ENCODE measurements around the gene RBL1. TPM values are rescaled to one million over a fixed set of nuclear protein-coding genes. Genes with fewer than 3 reads are reported as not detected.
"Not testable (repeated sequence)": the region's sequence is repeated elsewhere in the genome, so short reads cannot be mapped to it uniquely, and the experiment has no call there.

Gene RBL1, protein sequence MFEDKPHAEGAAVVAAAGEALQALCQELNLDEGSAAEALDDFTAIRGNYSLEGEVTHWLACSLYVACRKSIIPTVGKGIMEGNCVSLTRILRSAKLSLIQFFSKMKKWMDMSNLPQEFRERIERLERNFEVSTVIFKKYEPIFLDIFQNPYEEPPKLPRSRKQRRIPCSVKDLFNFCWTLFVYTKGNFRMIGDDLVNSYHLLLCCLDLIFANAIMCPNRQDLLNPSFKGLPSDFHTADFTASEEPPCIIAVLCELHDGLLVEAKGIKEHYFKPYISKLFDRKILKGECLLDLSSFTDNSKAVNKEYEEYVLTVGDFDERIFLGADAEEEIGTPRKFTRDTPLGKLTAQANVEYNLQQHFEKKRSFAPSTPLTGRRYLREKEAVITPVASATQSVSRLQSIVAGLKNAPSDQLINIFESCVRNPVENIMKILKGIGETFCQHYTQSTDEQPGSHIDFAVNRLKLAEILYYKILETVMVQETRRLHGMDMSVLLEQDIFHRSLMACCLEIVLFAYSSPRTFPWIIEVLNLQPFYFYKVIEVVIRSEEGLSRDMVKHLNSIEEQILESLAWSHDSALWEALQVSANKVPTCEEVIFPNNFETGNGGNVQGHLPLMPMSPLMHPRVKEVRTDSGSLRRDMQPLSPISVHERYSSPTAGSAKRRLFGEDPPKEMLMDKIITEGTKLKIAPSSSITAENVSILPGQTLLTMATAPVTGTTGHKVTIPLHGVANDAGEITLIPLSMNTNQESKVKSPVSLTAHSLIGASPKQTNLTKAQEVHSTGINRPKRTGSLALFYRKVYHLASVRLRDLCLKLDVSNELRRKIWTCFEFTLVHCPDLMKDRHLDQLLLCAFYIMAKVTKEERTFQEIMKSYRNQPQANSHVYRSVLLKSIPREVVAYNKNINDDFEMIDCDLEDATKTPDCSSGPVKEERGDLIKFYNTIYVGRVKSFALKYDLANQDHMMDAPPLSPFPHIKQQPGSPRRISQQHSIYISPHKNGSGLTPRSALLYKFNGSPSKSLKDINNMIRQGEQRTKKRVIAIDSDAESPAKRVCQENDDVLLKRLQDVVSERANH
- polyA plus RNA-seq (ENCODE audit: insufficient read length in 4 of 4), result 10 to 100 TPM; 10.6 to 11.6 (median 11.5) TPM

DNA sequence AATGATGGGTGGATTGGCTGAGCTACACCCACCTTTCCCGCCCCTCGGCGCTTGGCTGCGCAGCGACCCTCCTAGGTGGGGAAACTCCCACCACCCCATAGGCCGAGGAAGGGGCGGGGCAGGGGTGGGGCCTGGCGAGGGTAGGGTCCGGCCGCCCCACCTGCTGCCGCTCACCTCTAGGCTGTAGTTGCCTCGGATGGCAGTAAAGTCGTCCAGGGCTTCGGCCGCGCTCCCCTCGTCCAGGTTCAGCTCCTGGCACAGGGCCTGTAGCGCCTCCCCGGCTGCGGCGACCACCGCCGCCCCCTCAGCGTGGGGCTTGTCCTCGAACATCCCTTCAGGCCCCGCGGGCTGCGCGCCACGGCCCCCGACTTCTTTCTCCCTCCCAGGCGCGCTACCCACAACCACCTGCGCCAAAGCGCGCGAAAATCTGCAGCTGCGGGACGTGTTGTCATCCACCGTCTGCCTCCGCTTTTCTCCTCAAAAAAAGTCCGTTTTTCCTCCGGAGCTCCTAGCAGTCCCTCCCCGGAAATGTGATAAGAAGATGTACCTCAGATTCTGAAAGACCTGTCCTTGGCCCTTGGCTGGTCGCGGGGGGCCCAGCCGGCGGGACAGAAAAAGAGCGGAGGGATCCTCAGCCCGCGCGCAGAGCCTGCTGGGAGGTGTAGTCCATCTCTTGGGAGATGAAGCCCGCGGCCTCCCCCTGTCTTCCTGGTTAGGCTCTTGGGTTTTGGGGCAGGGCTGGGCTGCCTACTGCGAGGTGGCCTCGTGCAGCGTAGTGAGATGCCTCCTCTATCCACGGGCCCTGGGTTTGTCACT is at the start of gene RBL1:
TSS of gene RBL1 (minus strand) at position 399 of the 816 bp plus-strand sequence. CDS start at position 330, 69 bp downstream.
- peak; percentile 86 to 96 (median 89) for DNase-seq (ENCODE audit: low read depth in 4 of 4, low spot score in 2 of 4)

DNA sequence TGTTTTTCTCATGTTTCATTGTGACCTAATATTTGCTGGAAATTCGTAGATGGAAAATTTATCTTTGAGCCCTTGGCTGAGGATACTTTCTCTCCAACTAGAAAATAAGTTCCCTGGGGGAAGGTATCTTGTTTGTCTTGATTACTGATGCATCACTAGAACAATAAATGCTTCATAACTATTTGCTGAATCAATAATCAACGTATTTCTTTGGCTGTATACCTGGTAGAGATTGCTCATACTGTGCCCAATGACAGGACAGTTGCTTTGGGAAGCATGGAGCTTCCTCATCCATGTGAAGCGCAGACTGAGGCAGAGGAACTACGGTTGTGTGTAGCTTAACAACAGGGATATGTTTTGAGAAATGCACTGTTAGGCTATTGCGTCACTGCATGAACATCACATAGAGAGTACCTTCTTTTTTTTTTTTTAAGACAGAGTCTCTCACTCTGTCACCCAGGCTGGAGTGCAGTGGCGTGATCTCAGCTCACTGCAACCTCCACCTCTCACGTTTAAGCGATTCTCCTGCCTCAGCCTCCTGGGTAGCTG is 49.1 kb upstream of the RBL1 start:
- no peak for DNase-seq (ENCODE audit: low read depth in 4 of 4, low spot score in 2 of 4)

DNA sequence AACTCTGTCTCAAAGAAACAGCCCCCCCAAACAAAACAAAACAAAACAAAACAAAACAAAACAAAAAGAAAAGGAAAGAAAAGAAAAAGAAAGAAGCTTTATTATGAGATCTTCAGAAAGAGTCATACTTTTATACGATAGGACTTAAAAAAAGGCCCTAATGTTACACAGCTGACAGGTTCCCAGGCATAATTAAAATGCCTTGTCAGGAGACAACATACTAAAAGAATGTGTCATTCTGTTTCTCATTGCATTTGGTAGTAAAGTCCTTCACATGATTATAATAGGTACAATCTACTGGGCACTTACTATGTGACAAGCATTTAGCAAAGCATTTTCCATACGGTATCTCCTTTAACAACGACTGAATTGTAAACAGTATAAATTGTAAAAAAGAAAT is 46.9 kb upstream of the RBL1 start:
- DNase-seq (ENCODE audit: low read depth in 4 of 4, low spot score in 2 of 4), result no peak

DNA sequence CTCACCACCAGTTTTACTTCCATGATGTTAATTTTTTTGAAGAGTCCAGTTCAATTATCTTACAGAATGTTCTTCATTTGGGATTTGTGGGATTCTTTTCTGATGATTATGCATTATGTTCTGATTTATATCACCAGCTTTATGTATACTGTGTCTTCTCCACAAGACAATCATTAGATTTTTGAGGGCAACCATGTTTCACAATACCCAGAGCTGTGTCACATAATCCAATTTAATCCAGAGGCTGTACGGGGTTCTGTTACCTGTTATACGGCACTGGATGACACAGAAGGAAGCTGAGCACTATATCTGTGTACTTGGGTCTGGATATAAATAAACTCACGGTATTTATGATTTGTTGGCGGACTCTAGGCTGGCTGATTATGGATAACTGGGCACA is 41.8 kb upstream of the RBL1 start:
- no peak for DNase-seq (ENCODE audit: low read depth in 4 of 4, low spot score in 2 of 4)

DNA sequence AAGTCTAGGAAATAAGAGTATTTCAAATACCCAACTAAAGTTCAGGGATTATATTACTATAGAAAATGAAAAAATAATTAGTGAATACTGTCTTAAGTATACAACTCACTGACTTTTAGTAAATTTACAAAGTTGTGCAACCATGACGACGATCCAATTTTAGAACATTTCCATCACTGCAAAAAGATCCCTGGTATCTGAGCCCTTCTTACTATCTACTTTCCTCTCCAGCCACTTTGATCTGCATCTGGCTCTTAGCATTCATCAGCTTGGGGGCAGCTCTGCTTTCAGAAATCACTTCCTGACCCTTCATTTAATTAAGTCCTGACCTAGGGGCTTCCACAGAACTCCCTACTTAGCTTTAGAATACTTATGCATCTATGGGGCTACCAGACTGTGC is 38.2 kb upstream of the RBL1 start:
- no peak for DNase-seq (ENCODE audit: low read depth in 4 of 4, low spot score in 2 of 4)

DNA sequence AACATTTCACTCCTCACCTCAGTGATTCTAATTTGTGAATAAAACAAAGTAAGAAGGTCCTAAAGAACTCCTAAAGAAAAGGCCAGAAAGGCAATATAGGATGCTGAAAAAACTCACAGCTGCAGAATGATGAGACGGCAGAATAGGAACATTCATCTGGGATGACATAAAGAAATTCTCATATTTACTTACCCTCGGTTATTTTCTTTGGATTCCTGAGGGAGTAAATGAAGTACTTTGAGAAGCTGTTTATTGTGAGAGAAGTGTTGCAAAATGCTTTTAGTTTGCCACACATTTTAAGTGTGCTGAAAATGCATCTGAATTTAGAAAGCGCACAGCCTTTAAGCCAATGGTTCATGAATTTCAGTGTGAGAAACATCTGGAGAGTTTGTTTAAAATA is 35.7 kb upstream of the RBL1 start:
- DNase-seq (ENCODE audit: low read depth in 4 of 4, low spot score in 2 of 4), result no peak

DNA sequence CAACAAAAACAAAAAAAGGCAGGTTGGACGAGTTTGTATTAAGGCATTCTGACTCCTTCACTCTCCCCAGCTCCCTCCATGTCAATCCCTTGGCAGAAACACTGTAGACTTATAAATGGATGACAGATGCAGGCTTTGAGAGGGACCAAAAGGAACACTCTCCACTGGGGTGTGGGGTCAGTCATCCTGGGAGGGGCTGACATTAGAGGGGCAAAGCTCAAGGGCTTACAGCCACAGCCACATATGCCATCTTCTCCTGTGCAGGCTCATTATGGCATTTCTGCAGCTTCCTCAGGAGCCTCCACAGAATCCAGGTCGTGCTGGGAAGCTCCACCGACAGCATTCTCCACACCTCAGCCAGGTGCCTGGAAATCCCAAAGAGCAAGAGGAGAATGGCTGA is 33.0 kb upstream of the RBL1 start:
- DNase-seq (ENCODE audit: low read depth in 4 of 4, low spot score in 2 of 4), result no peak

DNA sequence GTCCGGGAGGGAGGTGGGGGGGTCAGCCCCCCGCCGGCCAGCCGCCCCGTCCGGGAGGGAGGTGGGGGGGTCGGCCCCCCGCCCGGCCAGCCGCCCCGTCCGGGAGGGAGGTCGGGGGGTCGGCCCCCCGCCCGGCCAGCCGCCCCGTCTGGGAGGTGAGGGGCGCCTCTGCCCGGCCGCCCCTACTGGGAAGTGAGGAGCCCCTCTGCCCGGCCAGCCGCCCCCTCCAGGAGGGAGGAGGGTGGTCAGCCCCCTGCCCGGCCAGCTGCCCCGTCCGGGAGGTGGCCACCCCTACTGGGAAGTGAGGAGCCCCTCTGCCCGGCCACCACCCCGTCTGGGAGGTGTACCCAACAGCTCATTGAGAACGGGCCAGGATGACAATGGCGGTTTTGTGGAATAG is 30.5 kb upstream of the RBL1 start:
- DNase-seq (ENCODE audit: low read depth in 4 of 4, low spot score in 2 of 4), result not testable (repeated sequence)

DNA sequence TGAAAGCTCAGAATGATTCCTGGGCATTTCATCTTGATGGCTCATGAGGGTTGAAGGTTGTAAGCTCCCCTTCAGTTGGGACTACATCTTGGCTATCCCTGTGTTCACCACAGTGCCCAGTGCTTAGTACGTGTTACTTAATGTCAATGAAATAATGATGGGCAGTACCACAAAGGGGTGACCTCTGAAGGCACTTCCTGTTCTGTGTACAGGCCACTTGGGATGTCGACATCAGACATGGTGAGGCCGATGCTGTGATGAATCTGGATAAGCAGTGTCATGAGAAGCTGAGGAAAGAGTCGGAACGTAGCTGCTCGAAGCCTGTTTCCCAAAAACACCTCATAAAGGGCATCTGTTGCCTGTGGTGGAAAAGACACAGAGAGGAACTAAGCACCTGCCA is 27.6 kb upstream of the RBL1 start:
- no peak for DNase-seq (ENCODE audit: low read depth in 4 of 4, low spot score in 2 of 4)

DNA sequence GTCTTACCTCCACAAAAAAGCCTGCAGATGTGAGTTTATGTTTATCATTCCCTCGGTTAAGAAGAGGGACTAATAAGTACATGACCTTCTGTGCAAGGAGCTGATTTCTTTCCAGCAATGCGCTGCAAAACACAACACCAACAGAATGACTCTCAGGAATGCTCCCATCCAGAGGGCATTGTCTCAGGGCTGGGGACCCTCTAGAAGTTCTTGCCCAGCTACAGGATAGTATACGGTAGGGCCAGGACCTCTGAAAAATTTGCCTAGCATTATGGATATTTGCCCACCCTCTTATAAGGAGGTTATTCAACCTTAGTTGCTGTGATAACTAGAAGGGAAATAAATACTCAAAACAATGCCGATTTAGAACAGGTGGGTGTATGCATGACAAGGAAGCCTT is 24.7 kb upstream of the RBL1 start:
- no peak for DNase-seq (ENCODE audit: low read depth in 4 of 4, low spot score in 2 of 4)

DNA sequence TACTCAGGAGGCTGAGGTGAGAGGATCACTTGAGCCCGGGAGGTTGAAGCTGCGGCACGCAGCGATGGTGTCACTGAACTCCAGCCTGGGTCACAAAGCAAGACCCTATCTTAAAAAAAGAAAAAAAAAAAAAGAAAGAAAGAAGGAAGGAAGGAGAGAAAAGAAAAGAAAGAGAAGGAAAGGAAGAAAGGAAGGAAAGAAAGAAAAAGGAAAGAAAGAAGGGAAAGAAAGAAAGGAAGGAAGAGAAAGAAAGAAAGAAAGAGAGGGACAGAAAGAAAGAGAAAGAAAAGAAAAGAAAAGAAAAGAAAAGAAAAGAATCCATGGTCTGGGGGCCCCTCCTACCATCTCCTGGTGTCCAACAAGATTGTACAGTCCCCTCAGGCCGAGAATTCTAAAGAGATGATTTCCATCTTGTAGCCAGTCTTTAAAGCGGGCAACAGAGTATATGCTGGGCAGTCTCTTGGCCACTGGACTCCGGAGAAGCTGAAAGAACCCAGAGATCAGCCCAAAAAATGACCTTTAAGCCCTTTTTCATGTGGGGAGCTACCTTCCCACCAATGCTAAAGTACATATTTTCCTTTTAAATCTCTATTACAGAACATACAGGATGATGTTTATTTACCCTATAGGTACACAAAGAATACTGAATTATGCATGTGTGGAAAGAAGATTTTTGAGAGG is 23.7 kb upstream of the RBL1 start:
- no peak for DNase-seq (ENCODE audit: low read depth in 4 of 4, low spot score in 2 of 4)

DNA sequence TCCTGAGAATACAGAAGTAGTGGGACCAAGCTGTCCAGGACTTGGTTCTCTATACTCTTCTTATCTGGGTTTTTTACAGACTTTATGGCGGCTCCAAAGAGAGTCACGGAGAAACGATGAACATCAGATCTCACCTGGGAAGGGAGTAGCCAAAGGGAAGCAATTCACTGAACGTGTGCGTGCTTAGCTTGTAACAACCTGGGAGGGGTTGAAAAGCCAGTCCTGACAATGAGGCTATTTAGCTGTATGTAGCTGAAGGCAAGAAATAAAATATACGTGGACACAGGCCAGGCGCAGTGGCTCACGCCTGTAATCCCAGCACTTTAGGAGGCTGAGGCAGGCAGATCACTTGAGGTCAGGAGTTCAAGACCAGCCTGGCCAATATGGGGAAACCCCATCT is 18.2 kb upstream of the RBL1 start:
- no peak for DNase-seq (ENCODE audit: low read depth in 4 of 4, low spot score in 2 of 4)

DNA sequence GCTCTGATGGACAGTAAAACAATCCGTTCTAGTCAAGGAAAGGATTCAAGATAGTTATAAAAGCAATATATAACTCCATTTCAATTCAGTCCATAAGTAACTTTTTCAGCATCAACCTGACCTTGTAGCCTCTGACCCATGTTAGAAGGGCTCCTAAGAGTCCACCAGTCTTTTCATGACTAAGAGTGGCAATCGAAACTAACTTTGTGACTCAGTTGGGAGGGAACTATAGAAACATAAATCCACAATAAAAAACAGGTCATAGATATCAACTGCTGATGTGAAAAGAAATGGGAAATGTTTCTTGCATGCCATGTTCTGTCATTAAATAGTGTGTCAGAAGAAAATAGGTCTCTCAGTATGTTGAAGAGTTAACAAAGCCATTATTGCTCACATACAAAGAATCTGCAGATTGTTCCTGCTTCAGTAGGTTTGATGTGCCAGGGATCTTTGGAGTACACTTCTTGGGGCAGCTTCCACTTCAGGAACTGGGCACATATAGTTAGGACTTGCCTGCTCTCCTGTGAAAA is 16.2 kb upstream of the RBL1 start:
- no peak for DNase-seq (ENCODE audit: low read depth in 4 of 4, low spot score in 2 of 4)

DNA sequence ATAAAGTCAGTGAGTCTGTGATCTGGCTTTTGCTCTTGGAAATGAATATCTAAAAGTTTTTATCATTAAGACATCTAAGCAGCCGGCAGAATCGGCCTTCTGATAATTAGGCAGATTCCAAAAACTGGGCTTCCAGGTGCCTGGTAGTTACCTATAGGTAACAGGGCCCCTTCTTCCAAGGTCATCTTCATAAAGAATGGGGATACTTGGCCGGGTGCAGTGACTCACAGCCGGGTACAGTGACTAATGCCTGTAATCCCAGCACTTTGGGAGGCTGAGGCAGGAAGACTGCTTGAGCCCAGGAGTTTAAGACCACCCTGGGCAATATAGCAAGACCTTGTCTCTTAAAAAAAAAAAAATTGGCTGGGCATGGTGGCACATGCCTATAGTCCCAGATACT is 12.9 kb upstream of the RBL1 start:
- no peak for DNase-seq (ENCODE audit: low read depth in 4 of 4, low spot score in 2 of 4)

DNA sequence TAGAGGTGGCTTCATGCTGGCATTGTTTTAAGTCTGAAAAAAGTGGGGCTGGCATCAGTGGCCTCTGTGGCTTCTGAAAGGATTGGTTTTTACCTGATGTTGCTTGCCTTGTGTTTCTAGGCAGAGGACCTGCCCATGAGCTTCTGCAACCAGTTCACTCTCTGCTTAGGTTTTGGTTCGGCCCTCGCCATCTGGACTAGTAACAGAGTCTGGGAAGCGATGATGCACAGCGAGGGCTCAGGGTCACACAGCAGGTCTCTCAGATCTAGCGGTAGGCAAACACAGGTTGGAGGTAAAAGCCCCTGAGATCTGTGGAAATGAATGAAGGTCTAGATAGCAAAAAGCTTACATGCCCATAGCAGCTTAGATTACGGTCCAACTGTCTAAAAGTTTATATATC is 6.8 kb upstream of the RBL1 start:
- DNase-seq (ENCODE audit: low read depth in 4 of 4, low spot score in 2 of 4), result no peak

DNA sequence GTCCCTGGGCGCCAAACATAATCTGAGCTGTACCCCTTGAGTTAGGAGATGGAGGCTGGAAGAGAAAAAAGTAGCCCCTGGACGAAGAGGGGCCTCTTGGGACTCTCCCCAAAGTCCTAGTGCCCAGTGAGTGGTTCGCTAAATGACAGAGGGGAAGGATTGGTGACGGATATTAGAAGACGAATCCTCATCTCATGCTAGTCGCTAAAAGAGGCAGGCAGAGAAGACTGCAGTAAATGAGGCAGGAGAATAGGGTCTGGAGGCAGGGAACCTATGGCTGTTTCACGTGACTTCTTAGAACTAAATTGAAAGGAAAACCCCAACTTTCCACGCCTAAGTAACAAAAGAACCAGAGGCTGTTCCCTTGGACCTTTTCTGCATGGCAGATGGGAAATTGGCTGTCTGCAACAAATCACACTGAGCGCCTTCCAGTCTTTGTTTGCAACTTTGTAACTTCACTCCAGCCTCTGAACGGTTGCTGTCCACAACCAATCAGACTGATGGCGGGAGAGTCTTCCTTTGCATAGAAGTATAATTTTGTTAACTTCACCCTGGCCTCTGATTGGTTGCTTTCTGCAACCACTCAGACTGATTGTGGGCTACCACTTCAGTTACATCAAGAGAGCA is 731 bp upstream of the RBL1 start:
- peak in 2 of 4 donors; percentile 1 to 2 for DNase-seq (ENCODE audit: low read depth in 4 of 4, low spot score in 2 of 4)

DNA sequence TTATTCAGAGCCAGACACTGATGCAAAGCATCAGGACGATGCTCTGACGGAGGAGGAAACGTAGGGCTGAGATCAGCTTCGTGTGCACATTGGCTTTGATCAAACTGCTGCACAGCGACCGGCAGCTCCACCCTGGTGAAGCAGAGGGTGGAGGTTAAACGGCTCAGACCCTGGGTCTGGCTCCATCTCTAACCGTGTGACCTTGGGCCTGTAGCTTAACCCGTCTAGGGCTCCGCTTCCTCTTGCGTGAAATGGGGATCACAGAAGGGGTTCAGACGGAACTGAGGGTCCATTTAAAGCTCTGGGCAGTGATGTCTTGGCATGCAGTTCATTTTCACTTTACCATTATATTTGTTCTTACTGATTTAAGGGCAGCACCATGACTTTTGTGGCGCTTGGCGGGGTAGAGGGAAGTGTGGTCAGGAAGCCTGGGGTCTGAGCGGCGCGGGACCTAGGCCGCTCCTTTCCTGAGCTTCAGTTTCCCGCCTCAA is 644 bp downstream of the RBL1 start:
- peak in 2 of 4 donors; percentile 2 to 4 for DNase-seq (ENCODE audit: low read depth in 4 of 4, low spot score in 2 of 4)

DNA sequence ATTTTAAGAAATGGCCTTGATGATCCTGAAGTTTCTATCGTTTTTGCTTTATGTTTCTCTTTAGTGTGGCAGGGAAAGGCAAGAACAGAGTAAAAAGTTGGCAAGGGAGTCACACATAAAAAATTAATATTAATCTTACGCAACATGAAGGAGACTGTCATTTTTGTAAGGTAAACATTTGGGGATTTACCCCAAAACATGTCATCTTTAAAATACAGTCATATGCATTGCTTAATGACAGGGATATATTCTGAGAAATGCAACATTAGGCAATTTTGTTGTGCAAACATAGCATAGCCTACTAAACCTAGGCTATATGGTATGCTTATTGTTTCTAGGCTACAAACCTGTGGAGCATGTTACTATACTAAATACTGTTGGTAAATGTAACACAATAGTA is 5.4 kb downstream of the RBL1 start:
- DNase-seq (ENCODE audit: low read depth in 4 of 4, low spot score in 2 of 4), result no peak

Data from left renal cortex interstitium (tissue), 4 donors.